ENCODE results near the gene GALNT5. TPM values are rescaled to one million over a fixed set of nuclear protein-coding genes. Genes with fewer than 3 reads are reported as not detected.
"Not testable (repeated sequence)": the region's sequence is repeated elsewhere in the genome, so short reads cannot be mapped to it uniquely, and the experiment has no call there.

GALNT5 gene
- total RNA-seq, 1 donor from 2014 or later: not detected

DNA sequence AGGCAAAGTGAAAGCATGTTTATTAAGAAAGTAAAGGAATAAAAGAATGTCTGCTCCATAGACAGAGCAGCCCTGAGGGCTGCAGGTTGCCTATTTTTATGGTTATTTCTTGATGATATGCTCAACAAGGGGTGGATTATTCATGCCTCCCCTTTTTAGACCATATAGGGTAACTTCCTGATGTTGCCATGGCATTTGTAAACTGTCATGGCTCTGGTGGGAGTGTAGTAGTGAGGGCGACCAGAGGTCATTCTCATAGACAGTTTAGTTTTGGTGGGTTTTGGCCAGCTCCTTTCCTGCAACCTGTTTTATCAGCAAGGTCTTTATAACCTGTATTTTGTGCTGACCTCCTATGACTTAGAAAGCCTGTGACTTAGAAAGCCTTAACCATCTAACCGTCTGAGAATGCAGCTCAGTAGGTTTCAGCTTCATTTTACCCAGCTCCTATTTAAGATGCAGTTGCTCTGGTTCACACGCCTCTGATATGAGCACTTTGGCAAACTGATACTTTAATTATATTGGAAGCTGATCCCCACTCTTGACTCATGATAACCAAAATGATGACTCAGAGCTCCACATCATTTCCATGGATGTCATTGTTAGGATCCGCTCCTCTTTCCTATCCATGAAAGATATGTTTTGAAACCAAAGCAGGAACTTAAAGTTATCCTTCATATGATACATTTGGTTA is 82.6 kb downstream of the GALNT5 start:
- peaks cover 42% of the 10 kb centered on the region for H3K36me3 Mint-ChIP-seq (ENCODE audit: low read depth)
- H3K4me1 Mint-ChIP-seq (ENCODE audit: low read depth): peaks cover 9% of the 10 kb centered on the region
- H3K9me3 Mint-ChIP-seq: peaks cover 44% of the 10 kb centered on the region
- H3K27ac Mint-ChIP-seq: no peak overlapping the region
- no peaks in the 10 kb centered on the region for H3K27me3 Mint-ChIP-seq (ENCODE audit: low read depth)
- intact Hi-C loops (cut with micrococcal nuclease): no loop called here
- no peak overlapping the region for H3K4me3 Mint-ChIP-seq (ENCODE audit: low read depth)
- no peak for DNase-seq (ENCODE audit: low spot score)

DNA sequence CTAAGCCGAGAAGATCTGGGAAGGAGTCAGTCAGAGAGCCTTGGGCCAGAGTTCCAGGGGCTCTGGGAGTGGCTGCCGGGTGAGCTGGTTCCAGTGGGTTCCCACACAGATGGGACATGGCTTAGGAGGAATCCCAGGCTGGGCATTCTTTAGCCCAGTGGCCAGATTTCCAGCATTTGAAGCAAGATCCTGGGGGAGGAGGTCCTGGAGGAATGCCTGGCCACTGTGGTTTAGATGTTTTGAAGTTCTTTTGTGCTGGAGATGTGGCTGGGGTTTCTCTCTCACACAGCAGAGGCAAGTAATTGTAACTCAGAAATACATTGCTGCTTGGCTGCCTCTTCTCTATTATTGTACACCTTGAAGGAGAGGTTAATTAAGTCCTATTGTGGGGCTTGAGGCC is 83.9 kb downstream of the GALNT5 start:
- H3K27me3 Mint-ChIP-seq (ENCODE audit: low read depth); intact Hi-C loops (cut with micrococcal nuclease); DNase-seq (ENCODE audit: low spot score); H3K4me3 Mint-ChIP-seq (ENCODE audit: low read depth); H3K27ac Mint-ChIP-seq; H3K4me1 Mint-ChIP-seq (ENCODE audit: low read depth): not testable (repeated sequence)
- Mint-ChIP-seq H3K36me3 (ENCODE audit: low read depth) (peaks cover 52% of the 10 kb centered on the region), H3K9me3 (peaks cover 54% of the 10 kb centered on the region)

DNA sequence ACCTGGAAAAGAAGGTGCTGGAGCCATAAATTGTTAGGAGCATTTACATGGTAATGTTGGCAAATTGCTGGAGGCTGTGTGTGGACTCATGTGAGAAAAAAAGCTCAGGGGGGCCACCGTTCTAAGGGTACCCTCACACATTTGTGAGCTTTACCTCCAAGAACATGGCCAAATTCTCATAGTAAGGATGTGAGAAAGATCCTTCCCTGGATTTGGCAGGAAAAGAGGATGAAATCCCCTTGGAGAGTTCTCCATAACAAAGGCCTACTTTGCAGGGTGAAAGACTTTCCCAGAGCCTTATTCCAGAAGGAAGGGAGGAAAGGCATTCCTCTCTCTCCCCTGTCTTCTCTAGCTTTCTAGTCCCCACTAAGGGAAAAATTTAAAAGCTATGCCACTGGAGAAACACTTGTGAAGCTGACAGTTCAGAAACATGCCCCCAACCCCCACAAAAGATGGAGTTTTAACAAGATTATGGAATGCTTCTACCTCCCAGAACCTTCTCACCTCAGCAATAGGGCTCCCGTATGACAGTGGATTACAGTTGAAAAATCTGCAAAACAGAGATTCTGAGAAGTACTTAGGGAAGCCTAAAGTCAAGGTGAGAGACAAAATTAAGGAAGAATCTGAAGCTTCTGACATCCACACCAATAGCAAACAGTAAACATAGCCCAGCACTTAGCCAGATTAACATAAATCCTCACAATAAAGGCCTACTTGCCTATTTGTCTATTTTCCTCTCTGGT is 88.3 kb downstream of the GALNT5 start:
- H3K4me1 Mint-ChIP-seq (ENCODE audit: low read depth): peaks cover 8% of the 10 kb centered on the region
- intact Hi-C loops (cut with micrococcal nuclease): no loop called here
- no peak overlapping the region for H3K4me3 Mint-ChIP-seq (ENCODE audit: low read depth)
- DNase-seq (ENCODE audit: low spot score): no peak
- H3K27me3 Mint-ChIP-seq (ENCODE audit: low read depth): no peaks in the 10 kb centered on the region
- no peak overlapping the region for H3K27ac Mint-ChIP-seq
- H3K36me3 Mint-ChIP-seq (ENCODE audit: low read depth): peaks cover 62% of the 10 kb centered on the region
- peaks cover 58% of the 10 kb centered on the region for H3K9me3 Mint-ChIP-seq

DNA sequence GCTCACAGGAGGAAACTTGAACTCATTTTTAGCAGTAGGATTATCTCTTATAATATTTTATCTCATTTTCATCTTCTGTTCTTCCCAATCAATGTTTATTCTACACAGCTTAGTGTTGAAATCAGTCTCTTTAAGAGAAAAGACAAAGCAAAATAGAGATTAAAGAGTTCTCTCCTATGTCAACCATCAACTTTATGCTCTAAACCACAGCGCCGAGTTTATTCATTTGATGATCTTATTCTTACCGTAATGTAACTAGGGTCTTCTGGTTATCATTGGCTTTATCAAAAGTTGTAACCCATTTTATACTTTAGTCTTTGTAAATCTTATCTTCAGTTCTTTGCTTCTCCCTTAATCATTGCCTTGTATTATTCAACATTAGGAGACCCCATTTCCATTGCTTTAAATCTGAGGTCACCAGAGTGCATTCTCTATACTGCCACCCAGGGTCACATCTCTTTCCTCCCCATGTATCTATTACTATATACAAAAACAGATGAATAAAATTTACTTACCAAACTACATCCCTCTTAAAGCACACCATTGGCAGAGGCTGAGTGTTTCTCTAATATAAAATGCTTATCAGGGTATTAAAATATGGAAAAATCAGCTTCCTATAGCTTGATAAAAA is 90.9 kb downstream of the GALNT5 start:
- Mint-ChIP-seq H3K9me3 (peaks cover 38% of the 10 kb centered on the region), H3K27me3 (ENCODE audit: low read depth) (no peaks in the 10 kb centered on the region), H3K36me3 (ENCODE audit: low read depth) (peaks cover 40% of the 10 kb centered on the region), H3K27ac (no peak overlapping the region), H3K4me3 (ENCODE audit: low read depth) (no peak overlapping the region), H3K4me1 (ENCODE audit: low read depth) (peaks cover 8% of the 10 kb centered on the region)
- DNase-seq (ENCODE audit: low spot score): no peak
- intact Hi-C loops (cut with micrococcal nuclease): no loop called here

DNA sequence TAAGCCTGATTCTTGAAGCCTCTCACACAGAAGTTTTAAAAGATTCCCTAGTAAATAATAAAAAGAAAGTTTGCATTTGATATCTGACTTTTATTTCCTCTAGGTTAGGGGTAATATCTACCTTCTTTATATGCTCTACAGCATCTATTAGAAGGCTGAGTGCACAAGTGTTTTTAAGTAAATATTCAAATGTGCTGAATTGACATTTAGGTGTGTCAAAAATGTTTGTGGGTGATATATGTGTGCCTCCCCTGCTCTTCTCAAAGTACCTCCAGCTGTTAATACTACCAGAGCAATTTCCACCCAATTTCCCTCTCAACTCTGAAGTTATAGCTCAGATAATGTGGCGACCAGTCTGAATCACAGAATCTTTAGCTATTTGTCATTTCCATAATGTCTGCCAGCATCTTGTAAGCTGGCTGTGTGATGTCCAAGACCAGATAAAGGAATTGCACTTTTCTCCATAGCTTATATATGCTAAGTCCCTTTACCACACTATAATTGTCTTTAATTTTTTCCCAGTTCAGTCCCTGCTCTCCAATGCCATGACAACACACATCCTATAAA is 92.5 kb downstream of the GALNT5 start:
- no peak overlapping the region for H3K4me3 Mint-ChIP-seq (ENCODE audit: low read depth)
- H3K9me3 Mint-ChIP-seq: peaks cover 29% of the 10 kb centered on the region
- H3K27me3 Mint-ChIP-seq (ENCODE audit: low read depth): no peaks in the 10 kb centered on the region
- intact Hi-C loops (cut with micrococcal nuclease): no loop called here
- peaks cover 25% of the 10 kb centered on the region for H3K36me3 Mint-ChIP-seq (ENCODE audit: low read depth)
- no peak for DNase-seq (ENCODE audit: low spot score)
- H3K4me1 Mint-ChIP-seq (ENCODE audit: low read depth): peaks cover 8% of the 10 kb centered on the region
- no peak overlapping the region for H3K27ac Mint-ChIP-seq

DNA sequence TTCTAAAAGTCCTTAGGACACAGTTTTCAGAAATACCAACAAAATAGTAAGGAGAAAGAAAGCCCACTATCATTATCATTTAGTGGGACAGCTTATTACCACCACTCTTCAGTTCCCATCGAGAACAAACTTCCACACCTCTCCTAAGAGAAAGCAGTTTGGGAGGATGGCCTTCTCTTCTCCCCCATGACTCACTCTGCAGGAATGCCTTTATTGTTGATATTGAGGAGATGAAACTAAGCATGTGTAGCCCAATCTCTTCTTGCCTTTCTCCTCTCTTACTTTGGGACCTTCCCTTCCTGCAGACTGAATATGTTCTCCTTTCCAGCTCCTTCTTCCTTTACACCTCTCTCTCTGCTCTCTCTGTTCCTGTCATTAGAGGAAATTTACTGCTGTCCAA is 98.1 kb downstream of the GALNT5 start:
- intact Hi-C loops (cut with micrococcal nuclease): loop anchor here (5.0 kb wide), 1 partner anchor 37 kb away; no protein-coding TSS in a partner anchor
- Mint-ChIP-seq H3K4me3 (ENCODE audit: low read depth) (no peak overlapping the region), H3K9me3 (peaks cover 21% of the 10 kb centered on the region), H3K36me3 (ENCODE audit: low read depth) (peaks cover 10% of the 10 kb centered on the region), H3K27ac (no peak overlapping the region), H3K4me1 (ENCODE audit: low read depth) (no peaks in the 10 kb centered on the region), H3K27me3 (ENCODE audit: low read depth) (no peaks in the 10 kb centered on the region)
- DNase-seq (ENCODE audit: low spot score): no peak

DNA sequence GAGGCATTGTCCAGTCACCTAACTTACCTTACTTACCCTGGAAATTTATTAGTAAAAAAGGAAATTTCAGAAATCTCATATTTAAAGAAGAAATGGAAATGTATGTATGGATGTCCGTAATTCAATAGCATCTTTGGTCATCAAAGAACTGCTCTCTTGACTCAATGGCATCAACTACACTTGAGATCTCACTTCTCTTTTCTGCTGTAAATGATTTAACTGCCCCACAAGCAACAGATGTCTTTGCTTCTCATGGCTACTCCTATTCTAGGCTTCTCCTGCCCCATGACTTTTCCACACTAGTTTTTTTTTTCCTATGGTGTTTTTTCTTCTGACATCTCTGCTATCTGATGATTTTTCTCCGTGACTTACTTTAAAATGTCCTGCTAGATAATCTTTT is 102.1 kb downstream of the GALNT5 start:
- H3K27ac Mint-ChIP-seq: no peak overlapping the region
- H3K27me3 Mint-ChIP-seq (ENCODE audit: low read depth): no peaks in the 10 kb centered on the region
- H3K9me3 Mint-ChIP-seq: peaks cover 37% of the 10 kb centered on the region
- no peak for DNase-seq (ENCODE audit: low spot score)
- H3K4me1 Mint-ChIP-seq (ENCODE audit: low read depth): peaks cover 8% of the 10 kb centered on the region
- no peak overlapping the region for H3K4me3 Mint-ChIP-seq (ENCODE audit: low read depth)
- peaks cover 39% of the 10 kb centered on the region for H3K36me3 Mint-ChIP-seq (ENCODE audit: low read depth)
- intact Hi-C loops (cut with micrococcal nuclease): loop anchor here (5.0 kb wide), 1 partner anchor 33 kb away; no protein-coding TSS in a partner anchor

DNA sequence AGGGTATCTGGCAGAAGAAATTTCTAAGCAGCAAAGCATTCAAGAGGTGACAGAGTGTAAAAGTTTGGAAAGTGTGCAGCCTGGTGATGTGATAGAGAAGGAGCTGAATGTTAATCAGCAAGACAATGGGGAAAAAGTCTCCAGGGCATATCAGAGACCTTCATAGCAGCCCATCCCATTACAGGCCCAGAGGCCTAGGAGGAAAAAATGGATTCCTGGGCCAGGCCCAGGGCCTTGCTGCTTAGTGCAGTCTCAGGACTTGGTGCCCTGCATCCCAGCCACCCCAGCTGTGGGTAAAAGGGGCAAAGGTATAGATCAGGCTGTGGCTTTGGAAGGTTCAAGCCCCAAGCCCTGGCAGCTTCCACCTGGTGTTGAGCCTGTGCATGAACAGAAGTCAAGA is 104.0 kb downstream of the GALNT5 start:
- peaks cover 45% of the 10 kb centered on the region for H3K36me3 Mint-ChIP-seq (ENCODE audit: low read depth)
- peaks cover 41% of the 10 kb centered on the region for H3K9me3 Mint-ChIP-seq
- H3K27ac Mint-ChIP-seq: no peak overlapping the region
- no peaks in the 10 kb centered on the region for H3K27me3 Mint-ChIP-seq (ENCODE audit: low read depth)
- no peak for DNase-seq (ENCODE audit: low spot score)
- H3K4me1 Mint-ChIP-seq (ENCODE audit: low read depth): peaks cover 12% of the 10 kb centered on the region
- intact Hi-C loops (cut with micrococcal nuclease): no loop called here
- no peak overlapping the region for H3K4me3 Mint-ChIP-seq (ENCODE audit: low read depth)

DNA sequence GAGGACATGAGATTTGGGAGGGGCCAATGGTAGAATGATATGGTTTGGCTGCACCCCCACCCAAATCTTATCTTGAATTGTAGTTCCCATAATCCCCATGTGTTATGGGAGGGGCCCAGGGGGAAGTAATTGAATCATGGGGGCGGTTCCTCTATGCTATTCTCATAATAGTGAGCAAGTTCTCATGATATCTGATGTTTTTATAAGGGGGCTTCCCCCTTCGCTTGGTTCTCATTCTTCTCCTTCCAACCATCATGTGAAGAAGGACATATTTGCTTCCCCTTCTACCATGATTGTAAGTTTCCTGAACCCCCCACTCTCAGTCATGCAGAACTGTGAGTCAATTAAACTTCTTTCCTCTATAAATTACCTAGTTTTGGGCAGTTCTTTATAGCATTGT is 105.1 kb downstream of the GALNT5 start:
- Mint-ChIP-seq H3K4me1 (ENCODE audit: low read depth) (peaks cover 12% of the 10 kb centered on the region), H3K9me3 (peaks cover 43% of the 10 kb centered on the region), H3K4me3 (ENCODE audit: low read depth) (no peak overlapping the region), H3K27me3 (ENCODE audit: low read depth) (no peaks in the 10 kb centered on the region), H3K36me3 (ENCODE audit: low read depth) (peaks cover 49% of the 10 kb centered on the region), H3K27ac (no peak overlapping the region)
- DNase-seq (ENCODE audit: low spot score): no peak
- intact Hi-C loops (cut with micrococcal nuclease): no loop called here

DNA sequence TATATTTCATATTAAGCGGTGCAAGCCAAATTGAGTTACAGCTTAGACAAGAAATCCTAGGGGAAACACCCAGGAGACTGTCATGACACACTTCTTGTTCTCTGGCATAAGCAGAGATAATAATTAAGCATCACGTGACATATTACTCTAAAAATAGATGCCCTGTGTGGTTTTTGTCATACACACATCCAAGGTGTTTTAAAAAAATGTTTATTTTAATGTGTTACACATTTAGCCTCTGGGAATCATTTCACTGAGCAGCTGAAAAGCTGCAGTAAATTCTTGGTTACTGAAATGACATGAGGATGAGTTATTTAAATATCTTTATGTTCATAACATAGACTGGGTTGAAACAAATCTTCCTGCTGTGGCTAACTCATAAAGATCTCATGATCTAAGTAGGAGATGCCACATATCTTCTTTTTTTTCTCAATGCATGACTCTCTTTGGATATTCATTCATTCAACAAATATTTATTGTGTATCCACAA is 106.2 kb downstream of the GALNT5 start:
- Mint-ChIP-seq H3K36me3 (ENCODE audit: low read depth) (peaks cover 53% of the 10 kb centered on the region), H3K9me3 (peaks cover 48% of the 10 kb centered on the region), H3K4me3 (ENCODE audit: low read depth) (no peak overlapping the region), H3K4me1 (ENCODE audit: low read depth) (peaks cover 12% of the 10 kb centered on the region), H3K27me3 (ENCODE audit: low read depth) (no peaks in the 10 kb centered on the region), H3K27ac (no peak overlapping the region)
- intact Hi-C loops (cut with micrococcal nuclease): no loop called here
- no peak for DNase-seq (ENCODE audit: low spot score)
